ENCODE measurements around the gene CCDC80. TPM values are rescaled to one million over a fixed set of nuclear protein-coding genes. Genes with fewer than 3 reads are reported as not detected.

Gene CCDC80
- total RNA-seq, 4 donors from 2014 or later = 6.4 to 55.3 (median 18.4) TPM

DNA sequence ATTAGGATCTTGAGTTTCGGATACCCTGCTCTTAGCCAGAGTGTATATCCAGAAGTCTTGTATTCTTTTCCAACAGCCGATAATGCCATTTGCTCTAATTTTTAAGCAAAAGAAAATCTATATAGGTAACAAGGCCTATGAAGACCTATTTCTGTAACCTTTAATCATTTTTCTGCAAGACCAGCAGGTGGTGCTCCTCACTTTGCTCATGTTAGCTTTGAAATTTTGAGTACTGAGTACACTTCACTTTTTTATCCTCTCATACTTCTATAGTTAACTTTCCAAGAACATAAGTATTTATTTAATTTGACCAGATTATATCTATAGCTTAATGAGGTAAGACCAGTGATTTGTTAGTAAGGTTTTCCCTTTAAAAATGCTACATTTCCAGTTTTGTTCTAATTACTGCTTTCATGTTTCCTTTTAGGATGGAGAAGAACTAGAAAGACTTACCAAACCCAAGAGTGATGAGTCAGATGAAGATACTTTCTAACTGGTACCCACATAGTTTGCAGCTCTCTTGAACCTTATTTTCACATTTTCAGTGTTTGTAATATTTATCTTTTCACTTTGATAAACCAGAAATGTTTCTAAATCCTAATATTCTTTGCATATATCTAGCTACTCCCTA, 58.6 kb downstream of the CCDC80 start:
- Histone ChIP-seq H3K36me3 (peaks cover 0 to 37% (median 7%) of the 10 kb centered on the region in 4 donors), H3K27ac (no peak overlapping the region)

DNA sequence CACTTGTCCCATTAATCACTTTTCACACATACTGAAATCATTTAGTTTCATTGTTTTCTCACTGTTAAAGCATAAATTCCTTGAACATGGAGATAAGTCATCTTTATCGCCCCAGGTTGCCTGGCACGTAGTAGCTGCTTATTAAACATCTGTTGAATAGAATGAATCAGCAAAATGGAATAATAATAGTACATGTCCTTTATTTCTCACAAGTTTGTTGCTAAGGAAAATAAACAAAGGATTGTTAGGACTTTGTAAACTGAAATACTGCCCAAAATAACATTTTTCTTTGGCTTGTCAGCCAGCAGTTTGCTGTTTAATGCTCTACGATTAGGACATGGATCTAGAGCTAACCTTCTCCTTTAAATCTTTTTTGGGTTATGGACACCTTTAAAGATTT, 61.2 kb downstream of the CCDC80 start:
- in situ Hi-C loops (cut with MboI; ENCODE audit: low pct_ligation_motif_present in 1 of 4, low pct_unique_long_range_greater_than_20kb in 1 of 4, low sequenced_read_pairs in 3 of 4) = no loop called here

More for the DNA sequence above, 58.6 kb downstream of the CCDC80 start:
- TF ChIP-seq POLR2AphosphoS5 (IDR thresholded peaks at IDR 0.05) = no peak
- TF ChIP-seq, protein P1, sequence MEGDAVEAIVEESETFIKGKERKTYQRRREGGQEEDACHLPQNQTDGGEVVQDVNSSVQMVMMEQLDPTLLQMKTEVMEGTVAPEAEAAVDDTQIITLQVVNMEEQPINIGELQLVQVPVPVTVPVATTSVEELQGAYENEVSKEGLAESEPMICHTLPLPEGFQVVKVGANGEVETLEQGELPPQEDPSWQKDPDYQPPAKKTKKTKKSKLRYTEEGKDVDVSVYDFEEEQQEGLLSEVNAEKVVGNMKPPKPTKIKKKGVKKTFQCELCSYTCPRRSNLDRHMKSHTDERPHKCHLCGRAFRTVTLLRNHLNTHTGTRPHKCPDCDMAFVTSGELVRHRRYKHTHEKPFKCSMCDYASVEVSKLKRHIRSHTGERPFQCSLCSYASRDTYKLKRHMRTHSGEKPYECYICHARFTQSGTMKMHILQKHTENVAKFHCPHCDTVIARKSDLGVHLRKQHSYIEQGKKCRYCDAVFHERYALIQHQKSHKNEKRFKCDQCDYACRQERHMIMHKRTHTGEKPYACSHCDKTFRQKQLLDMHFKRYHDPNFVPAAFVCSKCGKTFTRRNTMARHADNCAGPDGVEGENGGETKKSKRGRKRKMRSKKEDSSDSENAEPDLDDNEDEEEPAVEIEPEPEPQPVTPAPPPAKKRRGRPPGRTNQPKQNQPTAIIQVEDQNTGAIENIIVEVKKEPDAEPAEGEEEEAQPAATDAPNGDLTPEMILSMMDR (IDR thresholded peaks at IDR 0.05) = peak; percentile 42 to 49 (median 45)
- Histone ChIP-seq H3K27me3 (no peaks in the 10 kb centered on the region), H3K4me1 (no peaks in the 10 kb centered on the region), H3K4me3 (no peak overlapping the region), H3K9me3 (no peaks in the 10 kb centered on the region)
- intact Hi-C loops (cut with DNase I; ENCODE audit: low total_unique reads) (loop anchor here (10.0 kb wide), 1 partner anchor 392 kb away; the partner anchor contains the start of gene CD200R1), in situ Hi-C loops (cut with MboI; ENCODE audit: low pct_ligation_motif_present in 1 of 4, low pct_unique_long_range_greater_than_20kb in 1 of 4, low sequenced_read_pairs in 3 of 4) (no loop called here)
- 83 to 85% methylated on average over 2 of the region's 2 CpGs for WGBS, 2 donors (ENCODE audit: low coverage in 1 of 2)
- DNase-seq = no peak

DNA sequence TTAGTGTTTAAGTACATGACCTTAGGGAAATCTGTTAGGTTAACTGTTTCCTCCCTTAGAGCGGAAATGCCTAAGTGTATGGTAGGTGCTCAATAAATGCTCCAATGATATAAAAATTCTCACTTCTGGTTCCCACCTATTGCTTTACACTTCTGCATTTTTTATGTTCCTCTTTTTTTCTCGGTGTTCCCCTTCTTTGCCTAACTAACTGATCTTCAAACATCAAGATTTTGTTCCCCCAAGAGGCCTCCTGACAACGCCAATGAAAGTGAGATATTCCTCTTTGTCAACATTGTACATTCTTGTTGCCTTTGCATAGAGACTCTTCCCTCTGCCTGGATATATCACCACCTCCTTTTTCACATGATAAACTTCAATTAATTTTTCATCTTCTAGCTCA, 61.7 kb downstream of the CCDC80 start:
- Histone ChIP-seq H3K27ac (no peak overlapping the region), H3K9me3 (no peaks in the 10 kb centered on the region), H3K4me1 (no peaks in the 10 kb centered on the region), H3K36me3 (peaks cover 0 to 30% (median 6%) of the 10 kb centered on the region in 4 donors), H3K27me3 (no peaks in the 10 kb centered on the region), H3K4me3 (no peak overlapping the region)
- no peak for DNase-seq
- in situ Hi-C loops (cut with MboI; ENCODE audit: low pct_ligation_motif_present in 1 of 4, low pct_unique_long_range_greater_than_20kb in 1 of 4, low sequenced_read_pairs in 3 of 4) = no loop called here
- no peak for TF ChIP-seq POLR2A (IDR thresholded peaks at IDR 0.05)
- no peak for TF ChIP-seq EP300 (IDR thresholded peaks at IDR 0.05; ENCODE audit: low read depth)
- TF ChIP-seq, protein P1 (IDR thresholded peaks at IDR 0.05) = no peak
- TF ChIP-seq POLR2AphosphoS5 (IDR thresholded peaks at IDR 0.05) = no peak
- WGBS, 2 donors (ENCODE audit: low coverage in 1 of 2) = 78 to 90% methylated on average over 3 of the region's 3 CpGs
- intact Hi-C loops (cut with DNase I; ENCODE audit: low total_unique reads) = no loop called here

More for the DNA sequence above, 61.2 kb downstream of the CCDC80 start:
- Histone ChIP-seq H3K4me1 (no peaks in the 10 kb centered on the region), H3K9me3 (no peaks in the 10 kb centered on the region), H3K36me3 (peaks cover 0 to 34% (median 6%) of the 10 kb centered on the region in 4 donors), H3K27me3 (no peaks in the 10 kb centered on the region), H3K4me3 (no peak overlapping the region), H3K27ac (no peak overlapping the region)
- intact Hi-C loops (cut with DNase I; ENCODE audit: low total_unique reads) = loop anchor here (10.0 kb wide), 1 partner anchor 395 kb away; the partner anchor contains the start of gene CD200R1
- no peak for DNase-seq
- 74 to 78% methylated on average over 3 of the region's 3 CpGs for WGBS, 2 donors (ENCODE audit: low coverage in 1 of 2)
- TF ChIP-seq POLR2A (IDR thresholded peaks at IDR 0.05) = no peak
- TF ChIP-seq, protein P1 (IDR thresholded peaks at IDR 0.05) = no peak
- TF ChIP-seq EP300 (IDR thresholded peaks at IDR 0.05; ENCODE audit: low read depth) = no peak
- no peak for TF ChIP-seq POLR2AphosphoS5 (IDR thresholded peaks at IDR 0.05)

DNA sequence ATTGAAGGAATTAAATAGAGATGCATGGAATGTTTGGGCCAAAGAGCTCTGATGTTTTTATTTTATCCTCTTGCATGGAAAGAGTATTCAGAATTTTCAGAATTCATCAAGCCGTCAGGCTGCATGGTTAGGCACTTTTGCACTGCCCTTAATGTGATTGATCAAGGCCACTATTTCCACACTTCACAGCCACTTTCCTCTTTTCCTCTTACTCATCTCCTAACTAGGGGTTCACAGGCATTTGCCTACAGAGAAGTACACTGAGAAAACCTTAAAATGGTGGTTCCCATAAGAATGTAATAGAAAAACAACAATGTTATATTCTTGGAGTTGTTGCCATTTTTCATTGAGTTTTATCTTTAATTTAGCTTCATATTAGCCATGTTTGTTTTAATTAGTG, 68.2 kb downstream of the CCDC80 start:
- in situ Hi-C loops (cut with MboI; ENCODE audit: low pct_ligation_motif_present in 1 of 4, low pct_unique_long_range_greater_than_20kb in 1 of 4, low sequenced_read_pairs in 3 of 4) = loop anchor here in 1 of 4 donors (25.0 kb wide), 1 partner anchor 415 kb away; the partner anchor contains the start of genes CD200R1 and GTPBP8
- Histone ChIP-seq H3K36me3 (peaks cover 0 to 22% (median 8%) of the 10 kb centered on the region in 4 donors), H3K27me3 (no peaks in the 10 kb centered on the region), H3K4me3 (no peak overlapping the region), H3K27ac (no peak overlapping the region), H3K9me3 (no peaks in the 10 kb centered on the region), H3K4me1 (no peaks in the 10 kb centered on the region)
- TF ChIP-seq, protein P1 (IDR thresholded peaks at IDR 0.05) = no peak
- TF ChIP-seq POLR2AphosphoS5 (IDR thresholded peaks at IDR 0.05) = no peak
- no peak for TF ChIP-seq POLR2A (IDR thresholded peaks at IDR 0.05)
- no peak for TF ChIP-seq EP300 (IDR thresholded peaks at IDR 0.05; ENCODE audit: low read depth)
- intact Hi-C loops (cut with DNase I; ENCODE audit: low total_unique reads) = no loop called here
- 86 to 89% methylated on average over 1 of the region's 1 CpG for WGBS, 2 donors (ENCODE audit: low coverage in 1 of 2)
- DNase-seq = no peak

Measured in transverse colon (tissue), 4 donors.